Measurements from ENCODE around the gene NT5DC3.
A peak's percentile ranks its signal among the peaks of the same experiment; 100 is the strongest.

The NT5DC3 gene

DNA sequence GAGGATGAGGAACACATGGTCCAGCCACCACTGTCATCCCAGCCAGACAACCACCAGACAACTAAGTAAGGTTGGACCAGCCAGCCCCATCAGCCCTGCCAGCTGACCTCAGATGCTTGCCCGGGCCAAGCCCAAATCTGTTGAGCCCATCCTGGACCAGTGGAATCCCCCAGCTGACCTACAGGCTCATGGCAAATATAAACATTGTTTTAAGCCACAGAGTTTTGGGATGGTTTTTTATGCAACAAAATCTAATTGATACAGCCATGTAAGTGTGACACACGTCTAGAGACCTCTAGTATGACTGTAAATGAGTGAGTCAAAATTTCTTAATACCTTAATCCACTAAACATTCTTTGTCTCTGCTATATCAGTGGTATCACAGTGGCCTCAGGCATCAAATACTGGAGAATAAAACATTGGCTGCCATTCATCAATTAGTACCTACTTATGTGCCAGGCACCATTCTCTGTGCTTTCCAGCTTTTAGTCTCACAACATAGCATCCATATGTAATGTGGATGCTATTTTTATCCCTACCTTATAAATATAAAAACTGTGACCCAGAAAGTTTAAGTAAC is 24.2 kb upstream of the NT5DC3 start:
- H3K27ac ChIP-seq (ENCODE audit: poor library complexity, severe bottlenecking) = no peak overlapping the region
- ATAC-seq (ENCODE audit: low read depth) (peak; percentile 91), DNase-seq (ENCODE audit: low spot score) (no peak)
- H3K4me3 ChIP-seq (ENCODE audit: severe bottlenecking) = no peak overlapping the region
- TF ChIP-seq, protein P1, sequence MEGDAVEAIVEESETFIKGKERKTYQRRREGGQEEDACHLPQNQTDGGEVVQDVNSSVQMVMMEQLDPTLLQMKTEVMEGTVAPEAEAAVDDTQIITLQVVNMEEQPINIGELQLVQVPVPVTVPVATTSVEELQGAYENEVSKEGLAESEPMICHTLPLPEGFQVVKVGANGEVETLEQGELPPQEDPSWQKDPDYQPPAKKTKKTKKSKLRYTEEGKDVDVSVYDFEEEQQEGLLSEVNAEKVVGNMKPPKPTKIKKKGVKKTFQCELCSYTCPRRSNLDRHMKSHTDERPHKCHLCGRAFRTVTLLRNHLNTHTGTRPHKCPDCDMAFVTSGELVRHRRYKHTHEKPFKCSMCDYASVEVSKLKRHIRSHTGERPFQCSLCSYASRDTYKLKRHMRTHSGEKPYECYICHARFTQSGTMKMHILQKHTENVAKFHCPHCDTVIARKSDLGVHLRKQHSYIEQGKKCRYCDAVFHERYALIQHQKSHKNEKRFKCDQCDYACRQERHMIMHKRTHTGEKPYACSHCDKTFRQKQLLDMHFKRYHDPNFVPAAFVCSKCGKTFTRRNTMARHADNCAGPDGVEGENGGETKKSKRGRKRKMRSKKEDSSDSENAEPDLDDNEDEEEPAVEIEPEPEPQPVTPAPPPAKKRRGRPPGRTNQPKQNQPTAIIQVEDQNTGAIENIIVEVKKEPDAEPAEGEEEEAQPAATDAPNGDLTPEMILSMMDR (IDR thresholded peaks at IDR 0.05; ENCODE audit: poor library complexity, severe bottlenecking) = no peak
- H3K9me3 ChIP-seq (ENCODE audit: severe bottlenecking) = no peaks in the 10 kb centered on the region
- peaks cover 8% of the 10 kb centered on the region for H3K4me1 ChIP-seq (ENCODE audit: insufficient read depth, poor library complexity, severe bottlenecking)
- no peaks in the 10 kb centered on the region for H3K27me3 ChIP-seq (ENCODE audit: insufficient read depth, poor library complexity, severe bottlenecking)
- H3K36me3 ChIP-seq (ENCODE audit: low read depth) = no peaks in the 10 kb centered on the region

DNA sequence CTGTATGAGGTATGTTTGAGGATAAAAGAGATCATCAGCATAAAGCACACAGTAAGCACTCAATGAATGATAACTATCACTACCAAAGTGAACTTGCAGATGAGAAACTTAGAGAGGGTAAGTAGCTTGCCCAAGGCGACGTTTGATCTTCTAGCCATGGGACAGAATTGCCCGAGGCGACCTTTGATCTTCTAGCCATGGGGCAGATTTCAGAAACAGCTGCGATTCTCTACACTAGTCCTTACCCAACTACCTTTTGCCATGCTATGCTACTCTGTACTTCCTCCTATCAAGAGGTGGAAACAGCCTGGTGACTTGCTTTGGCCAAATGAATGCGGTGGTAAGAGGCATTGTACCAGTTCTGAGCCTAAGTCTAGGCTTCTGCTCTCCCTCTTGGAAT is 23.7 kb upstream of the NT5DC3 start:
- TF ChIP-seq, protein P1 (IDR thresholded peaks at IDR 0.05; ENCODE audit: poor library complexity, severe bottlenecking) = no peak
- peaks cover 14% of the 10 kb centered on the region for H3K4me1 ChIP-seq (ENCODE audit: insufficient read depth, poor library complexity, severe bottlenecking)
- no peaks in the 10 kb centered on the region for H3K27me3 ChIP-seq (ENCODE audit: insufficient read depth, poor library complexity, severe bottlenecking)
- DNase-seq (ENCODE audit: low spot score) (no peak), ATAC-seq (ENCODE audit: low read depth) (no peak)
- H3K9me3 ChIP-seq (ENCODE audit: severe bottlenecking) = no peaks in the 10 kb centered on the region
- H3K27ac ChIP-seq (ENCODE audit: poor library complexity, severe bottlenecking) = no peak overlapping the region
- no peak overlapping the region for H3K4me3 ChIP-seq (ENCODE audit: severe bottlenecking)
- no peaks in the 10 kb centered on the region for H3K36me3 ChIP-seq (ENCODE audit: low read depth)

DNA sequence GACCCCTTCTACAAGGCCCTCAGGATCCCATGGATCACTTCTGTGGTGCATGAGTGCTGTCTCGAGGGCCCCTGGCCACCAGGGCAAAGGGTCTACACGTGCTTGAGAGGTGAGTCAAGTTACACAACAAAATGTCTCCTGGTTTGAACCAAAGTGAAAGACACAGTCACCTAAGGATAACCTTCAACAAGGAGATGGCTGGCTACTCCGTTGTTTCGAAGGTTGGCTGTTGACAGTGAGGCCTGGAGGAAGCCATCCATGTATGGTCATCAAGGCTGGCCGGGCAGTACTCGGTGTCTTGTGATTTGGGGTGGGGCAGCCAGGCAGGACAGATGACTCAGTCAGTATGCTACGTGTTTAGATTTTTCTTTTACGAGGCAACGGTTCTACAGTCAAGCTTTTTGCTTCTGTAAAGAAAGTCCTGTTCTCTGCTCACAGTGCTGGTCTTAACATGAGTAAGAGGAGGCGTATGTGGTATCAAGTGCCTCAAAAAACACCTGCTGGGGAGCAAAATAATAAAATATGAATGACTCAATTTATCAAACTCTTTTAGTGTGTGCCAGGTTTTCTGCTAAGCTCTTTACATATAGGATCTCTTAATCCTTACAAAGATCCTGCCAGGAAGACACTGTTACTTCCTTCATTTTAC is 18.0 kb upstream of the NT5DC3 start:
- H3K4me3 ChIP-seq (ENCODE audit: severe bottlenecking) = no peak overlapping the region
- H3K9me3 ChIP-seq (ENCODE audit: severe bottlenecking) = no peaks in the 10 kb centered on the region
- DNase-seq (ENCODE audit: low spot score) (peak; percentile 93), ATAC-seq (ENCODE audit: low read depth) (peak; percentile 97)
- TF ChIP-seq, protein P1 (IDR thresholded peaks at IDR 0.05; ENCODE audit: poor library complexity, severe bottlenecking) = no peak
- no peaks in the 10 kb centered on the region for H3K36me3 ChIP-seq (ENCODE audit: low read depth)
- H3K27ac ChIP-seq (ENCODE audit: poor library complexity, severe bottlenecking) = peak overlapping the region; percentile 77
- H3K27me3 ChIP-seq (ENCODE audit: insufficient read depth, poor library complexity, severe bottlenecking) = no peaks in the 10 kb centered on the region
- peaks cover 23% of the 10 kb centered on the region for H3K4me1 ChIP-seq (ENCODE audit: insufficient read depth, poor library complexity, severe bottlenecking)

DNA sequence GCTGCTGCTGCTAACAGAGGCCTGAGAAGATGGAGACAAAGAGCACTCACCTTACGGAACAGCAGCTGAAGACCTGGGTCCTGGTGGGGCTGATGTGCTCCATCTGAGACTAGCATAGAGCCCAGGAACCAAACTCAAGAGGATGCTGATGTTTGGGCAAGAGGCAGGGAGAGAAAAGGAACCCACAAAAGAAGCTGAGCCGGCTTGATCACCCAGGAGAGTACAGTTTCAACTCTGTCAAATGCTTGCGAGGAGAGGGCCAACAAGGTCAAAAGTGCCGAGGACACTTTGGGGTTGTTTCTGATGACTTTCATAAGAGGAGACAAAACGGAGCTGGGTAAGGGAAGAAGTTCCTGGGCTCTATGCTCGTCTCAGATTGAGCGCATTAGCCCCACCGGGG is 17.3 kb upstream of the NT5DC3 start:
- Histone ChIP-seq H3K27me3 (ENCODE audit: insufficient read depth, poor library complexity, severe bottlenecking) (no peaks in the 10 kb centered on the region), H3K9me3 (ENCODE audit: severe bottlenecking) (no peaks in the 10 kb centered on the region), H3K36me3 (ENCODE audit: low read depth) (no peaks in the 10 kb centered on the region), H3K27ac (ENCODE audit: poor library complexity, severe bottlenecking) (peak overlapping the region; percentile 77), H3K4me1 (ENCODE audit: insufficient read depth, poor library complexity, severe bottlenecking) (peaks cover 23% of the 10 kb centered on the region), H3K4me3 (ENCODE audit: severe bottlenecking) (no peak overlapping the region)
- TF ChIP-seq, protein P1 (IDR thresholded peaks at IDR 0.05; ENCODE audit: poor library complexity, severe bottlenecking) = no peak
- DNase-seq (ENCODE audit: low spot score) (no peak), ATAC-seq (ENCODE audit: low read depth) (no peak)

DNA sequence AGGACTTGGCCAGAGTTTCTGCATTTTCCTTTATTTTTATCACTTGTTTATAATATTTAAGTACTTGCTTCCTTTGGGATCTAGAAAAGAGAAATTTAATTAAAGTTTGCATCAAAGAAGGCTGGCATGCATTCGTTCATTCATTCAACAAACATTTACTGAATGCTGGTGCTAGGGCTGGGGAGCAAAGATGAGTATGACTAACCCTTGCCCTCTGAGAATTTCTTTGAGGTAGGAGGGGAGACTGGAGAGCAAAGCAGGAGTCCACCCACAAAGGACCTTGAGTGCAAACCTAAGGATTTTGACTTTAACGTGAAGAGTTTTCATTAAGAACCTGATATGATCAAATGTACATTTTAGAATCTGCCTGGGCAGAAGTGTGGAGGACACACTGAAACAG is 16.1 kb upstream of the NT5DC3 start:
- Histone ChIP-seq H3K36me3 (ENCODE audit: low read depth) (no peaks in the 10 kb centered on the region), H3K4me1 (ENCODE audit: insufficient read depth, poor library complexity, severe bottlenecking) (peaks cover 29% of the 10 kb centered on the region), H3K4me3 (ENCODE audit: severe bottlenecking) (no peak overlapping the region), H3K9me3 (ENCODE audit: severe bottlenecking) (no peaks in the 10 kb centered on the region), H3K27me3 (ENCODE audit: insufficient read depth, poor library complexity, severe bottlenecking) (no peaks in the 10 kb centered on the region), H3K27ac (ENCODE audit: poor library complexity, severe bottlenecking) (no peak overlapping the region)
- ATAC-seq (ENCODE audit: low read depth) (no peak), DNase-seq (ENCODE audit: low spot score) (no peak)
- TF ChIP-seq, protein P1 (IDR thresholded peaks at IDR 0.05; ENCODE audit: poor library complexity, severe bottlenecking) = no peak

Measured in RWPE2 (cell line).